Measurements from ENCODE around the gene RTBDN.
A peak's percentile ranks its signal among the peaks of the same experiment; 100 is the strongest.
"Not testable (repeated sequence)": the region's sequence is repeated elsewhere in the genome, so short reads cannot be mapped to it uniquely, and the experiment has no call there.

The RTBDN gene

GRCh38 chr19:12817810-12818209, 16.6 kb downstream of the RTBDN start:
- DNase-seq = not testable (repeated sequence)

- DNase-seq = not testable (repeated sequence)
These were observed 17.2 kb downstream of the RTBDN start for GRCh38 chr19:12817188-12817587.

GRCh38 chr19:12815088-12815487, 19.3 kb downstream of the RTBDN start:
- DNase-seq = no peak

- peak; percentile 63 for DNase-seq
These were observed 27.9 kb downstream of the RTBDN start, which contains the start of gene RNASEH2A for GRCh38 chr19:12806242-12807081. TSS of gene RNASEH2A (plus strand) at chr19:12806584. CDS start at chr19:12806674, 90 bp downstream.

- DNase-seq = no peak
These were observed 30.3 kb downstream of the RTBDN start for GRCh38 chr19:12804051-12804450.

- no peak for DNase-seq
These were observed 31.9 kb downstream of the RTBDN start for GRCh38 chr19:12802267-12803106.

GRCh38 chr19:12801466-12802266, 32.7 kb downstream of the RTBDN start, which contains the start of the genes PRDX2 and THSD8:
TSS of gene PRDX2 (minus strand) at chr19:12801800. CDS start at chr19:12801261, 539 bp downstream.
TSS of gene THSD8 (plus strand) at chr19:12802069. CDS start at chr19:12802072, 3 bp downstream.
- peak; percentile 34 for DNase-seq

DNA sequence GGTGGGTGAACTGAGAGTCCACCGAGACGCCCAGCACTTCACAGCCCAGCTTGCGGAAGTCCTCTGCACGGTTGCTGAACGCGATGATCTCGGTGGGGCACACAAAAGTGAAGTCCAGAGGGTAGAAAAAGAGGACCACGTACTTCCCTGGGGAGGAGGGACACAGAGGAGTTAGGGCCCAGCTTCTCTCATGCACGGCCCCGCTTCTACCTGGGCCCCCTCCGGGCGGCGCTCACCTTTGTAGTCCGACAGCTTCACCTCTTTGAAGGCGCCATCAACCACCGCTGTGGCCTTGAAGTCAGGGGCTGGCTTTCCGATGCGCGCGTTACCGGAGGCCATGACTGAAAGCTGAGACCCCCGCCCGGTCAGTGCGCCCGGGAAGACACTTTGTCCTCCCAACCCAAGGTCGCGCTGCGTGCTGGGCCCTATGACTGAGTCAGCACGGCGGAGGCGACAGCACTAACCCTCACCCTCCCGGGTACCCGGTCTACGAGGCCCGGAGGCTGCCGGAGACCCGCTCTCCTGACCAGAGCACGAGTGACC, 33.4 kb downstream of the RTBDN start:
- no peak for DNase-seq

DNA sequence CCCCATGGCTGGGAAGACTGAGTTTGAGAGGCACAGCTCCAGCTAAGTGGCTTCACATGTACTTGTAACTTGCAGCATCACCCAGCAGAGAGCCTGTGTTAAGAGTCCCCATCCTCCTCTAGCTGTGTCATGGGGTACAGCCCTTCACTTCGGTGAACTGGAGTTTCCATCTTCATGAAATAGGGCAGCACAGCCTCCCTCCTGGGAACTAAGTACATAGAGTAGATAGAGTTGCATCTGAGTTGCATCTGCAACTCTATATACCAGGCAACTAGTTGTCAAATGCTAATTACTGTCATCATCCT, 34.0 kb downstream of the RTBDN start:
- no peak for DNase-seq

DNA sequence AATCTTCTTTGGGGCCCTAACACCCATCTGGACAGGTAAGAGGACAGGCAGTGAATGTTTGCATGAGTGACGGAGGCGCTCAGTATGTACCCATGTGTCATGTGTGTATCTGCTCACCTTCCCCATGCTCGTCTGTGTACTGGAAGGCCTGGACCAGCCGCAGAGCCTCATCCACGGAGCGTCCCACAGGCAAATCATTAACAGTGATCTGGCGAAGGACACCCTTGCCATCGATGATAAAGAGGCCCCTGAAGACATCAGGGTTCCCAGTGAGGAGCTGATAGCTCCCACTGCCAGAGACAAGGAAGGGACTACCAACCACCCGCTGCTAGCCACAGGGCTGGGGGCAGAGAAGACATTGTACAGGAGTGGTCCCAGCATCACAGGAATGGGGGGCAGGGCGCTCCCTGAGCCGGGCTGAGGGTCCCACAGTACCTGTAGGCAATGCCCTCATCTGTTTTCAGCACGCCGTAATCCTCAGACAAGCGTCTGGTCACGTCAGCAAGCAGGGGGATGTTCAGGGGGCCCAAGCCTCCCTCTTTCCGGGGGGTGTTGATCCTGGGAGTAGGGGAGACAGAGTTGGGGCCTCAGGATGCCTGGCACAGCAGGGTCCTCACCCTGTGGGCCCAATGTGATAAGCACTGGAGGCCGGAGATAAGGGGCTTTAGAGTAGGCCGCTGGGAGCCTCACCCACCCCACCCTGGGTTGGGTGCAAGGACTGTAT, 34.5 kb downstream of the RTBDN start:
- no peak for DNase-seq

DNA sequence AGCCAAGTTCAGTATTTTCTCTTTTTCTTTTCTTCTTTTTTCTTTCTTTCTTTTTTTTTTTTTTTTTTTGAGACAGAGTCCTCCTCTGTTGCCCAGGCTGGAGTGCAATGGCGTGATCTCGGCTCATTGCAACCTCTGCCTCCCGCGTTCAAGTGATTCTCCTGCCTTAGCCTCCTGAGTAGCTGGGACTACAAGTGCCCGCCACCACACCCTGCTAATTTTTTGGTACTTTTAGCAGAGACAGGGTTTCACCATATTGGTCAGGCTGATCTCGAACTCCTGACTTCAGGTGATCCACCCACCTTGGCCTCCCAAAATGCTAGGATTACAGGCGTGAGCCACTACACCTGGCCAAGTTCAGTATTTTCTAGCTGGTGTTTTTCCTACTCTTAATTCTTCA, 36.8 kb downstream of the RTBDN start:
- DNase-seq = not testable (repeated sequence)

DNA sequence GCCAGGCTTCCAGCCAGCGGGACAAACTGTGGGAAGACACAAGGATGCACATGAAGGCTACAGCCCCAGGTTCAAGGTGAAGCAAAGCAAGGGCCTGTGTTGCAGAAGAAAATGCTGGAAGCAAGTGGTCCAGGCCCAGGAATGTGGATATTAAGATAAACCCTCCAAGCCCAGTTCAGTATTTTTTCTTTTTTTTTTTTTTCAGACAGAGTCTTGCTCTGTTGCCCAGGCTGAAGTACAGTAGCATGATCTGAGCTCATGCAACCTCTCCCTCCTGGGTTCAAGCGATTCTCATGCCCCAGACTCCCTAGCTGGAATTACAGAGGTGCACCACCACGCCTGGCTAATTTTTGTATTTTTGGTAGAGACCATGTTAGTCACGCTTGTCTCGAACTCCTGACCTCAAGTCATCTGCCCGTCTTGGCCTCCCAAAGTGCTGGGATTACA, 37.2 kb downstream of the RTBDN start:
- DNase-seq = no peak

DNA sequence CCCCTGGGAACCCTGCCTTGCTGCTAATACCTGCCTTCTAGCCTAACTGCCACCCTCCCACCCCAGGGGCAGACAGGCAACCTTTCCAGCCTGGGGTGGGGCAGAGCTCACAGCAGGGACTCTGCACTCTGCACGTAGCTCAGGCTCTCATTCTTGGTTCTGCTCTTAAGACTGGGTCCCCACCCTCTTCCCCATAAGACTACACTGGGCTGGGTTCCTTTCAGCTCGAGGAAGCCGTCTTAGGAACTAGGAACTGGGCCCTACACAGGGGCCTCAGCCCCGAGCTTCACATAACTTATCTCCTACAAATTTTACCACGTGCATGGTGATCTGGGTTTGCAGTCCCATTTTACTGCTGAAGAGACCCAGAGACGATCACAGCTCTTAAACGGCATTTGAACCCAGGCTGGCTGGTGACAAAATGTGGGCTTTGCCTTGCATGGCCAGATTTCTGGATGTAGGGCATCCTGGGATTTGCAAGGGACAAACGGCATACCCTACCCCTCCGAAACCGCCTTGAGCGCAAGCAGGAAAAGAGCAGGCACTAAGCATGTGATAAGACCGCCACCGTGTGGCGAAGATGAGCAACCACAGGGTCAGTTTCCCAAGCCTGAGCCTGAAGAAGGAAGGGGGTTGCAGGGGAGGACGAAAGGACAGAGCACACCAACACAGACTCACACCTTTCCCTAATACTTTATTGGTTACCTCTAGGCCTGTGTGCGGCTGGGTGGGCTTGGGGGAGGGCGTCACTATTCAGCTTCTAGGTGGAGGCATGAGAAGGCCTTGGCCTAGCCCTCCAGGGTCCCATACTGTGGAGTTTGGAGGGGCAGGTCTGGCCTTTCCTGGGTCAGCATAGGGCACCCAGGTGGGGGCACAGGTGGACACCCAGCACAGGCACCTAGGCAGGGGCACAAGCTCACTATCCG, 38.0 kb downstream of the RTBDN start:
- peak; percentile 61 for DNase-seq

GRCh38 chr19:12794971-12795381, 39.4 kb downstream of the RTBDN start:
- no peak for DNase-seq

GRCh38 chr19:12794196-12794941, 40.0 kb downstream of the RTBDN start:
- no peak for DNase-seq

DNA sequence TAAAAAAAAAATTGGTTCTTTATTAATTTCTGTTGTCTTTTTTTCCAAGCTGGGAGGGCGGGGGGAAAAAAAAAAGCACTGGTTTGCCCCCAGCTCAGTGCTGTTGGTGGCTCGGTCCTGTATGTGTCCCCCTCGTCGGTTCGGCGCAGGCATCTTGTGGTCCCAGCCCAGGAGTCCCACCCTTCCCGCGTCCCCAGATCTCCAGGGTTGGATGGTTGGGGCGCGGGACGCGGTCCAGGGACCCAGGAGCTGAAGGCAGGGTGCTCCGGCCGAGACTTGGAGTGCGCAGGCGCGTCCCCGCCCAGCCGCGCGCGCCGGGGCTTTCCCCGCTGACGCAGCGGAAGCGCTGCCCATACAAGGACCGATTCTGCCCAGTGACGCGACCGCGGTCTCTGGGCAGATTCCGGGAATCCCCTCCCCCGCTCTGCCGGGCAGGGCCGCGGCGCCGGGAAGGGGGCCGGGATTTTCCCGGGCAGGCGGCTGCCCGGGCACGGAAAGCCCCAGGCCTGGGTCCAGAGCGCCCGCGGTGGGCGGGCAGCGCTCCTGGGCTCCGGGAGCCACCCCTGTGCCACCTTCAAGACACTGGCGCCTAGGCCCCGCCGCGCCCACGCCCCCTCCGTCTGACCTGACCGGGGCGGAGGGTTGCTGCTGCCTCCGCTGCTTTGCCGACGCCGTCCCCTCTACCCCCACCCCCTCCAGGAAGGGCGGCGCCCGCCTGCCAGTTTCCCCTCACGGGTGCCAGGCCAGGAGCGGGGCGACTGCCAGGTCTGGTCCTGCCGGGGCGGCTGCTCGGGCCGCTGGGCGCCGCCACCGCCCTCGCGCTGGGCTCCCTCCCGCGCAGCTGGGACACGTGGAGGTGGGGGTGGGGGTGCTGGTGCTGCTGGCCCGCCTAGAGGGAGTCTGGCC, 40.8 kb downstream of the RTBDN start:
- peak; percentile 81 for DNase-seq

DNA sequence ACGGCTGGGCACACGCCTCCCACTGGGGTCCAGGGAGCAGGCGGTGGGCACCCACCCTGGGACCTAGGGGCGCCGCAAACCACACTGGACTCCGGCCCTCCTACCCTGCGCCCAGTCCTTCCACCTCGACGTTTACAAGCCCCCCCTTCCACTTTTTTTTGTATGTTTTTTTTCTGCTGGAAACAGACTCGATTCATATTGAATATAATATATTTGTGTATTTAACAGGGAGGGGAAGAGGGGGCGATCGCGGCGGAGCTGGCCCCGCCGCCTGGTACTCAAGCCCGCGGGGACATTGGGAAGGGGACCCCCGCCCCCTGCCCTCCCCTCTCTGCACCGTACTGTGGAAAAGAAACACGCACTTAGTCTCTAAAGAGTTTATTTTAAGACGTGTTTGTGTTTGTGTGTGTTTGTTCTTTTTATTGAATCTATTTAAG, 41.5 kb downstream of the RTBDN start:
- no peak for DNase-seq

DNA sequence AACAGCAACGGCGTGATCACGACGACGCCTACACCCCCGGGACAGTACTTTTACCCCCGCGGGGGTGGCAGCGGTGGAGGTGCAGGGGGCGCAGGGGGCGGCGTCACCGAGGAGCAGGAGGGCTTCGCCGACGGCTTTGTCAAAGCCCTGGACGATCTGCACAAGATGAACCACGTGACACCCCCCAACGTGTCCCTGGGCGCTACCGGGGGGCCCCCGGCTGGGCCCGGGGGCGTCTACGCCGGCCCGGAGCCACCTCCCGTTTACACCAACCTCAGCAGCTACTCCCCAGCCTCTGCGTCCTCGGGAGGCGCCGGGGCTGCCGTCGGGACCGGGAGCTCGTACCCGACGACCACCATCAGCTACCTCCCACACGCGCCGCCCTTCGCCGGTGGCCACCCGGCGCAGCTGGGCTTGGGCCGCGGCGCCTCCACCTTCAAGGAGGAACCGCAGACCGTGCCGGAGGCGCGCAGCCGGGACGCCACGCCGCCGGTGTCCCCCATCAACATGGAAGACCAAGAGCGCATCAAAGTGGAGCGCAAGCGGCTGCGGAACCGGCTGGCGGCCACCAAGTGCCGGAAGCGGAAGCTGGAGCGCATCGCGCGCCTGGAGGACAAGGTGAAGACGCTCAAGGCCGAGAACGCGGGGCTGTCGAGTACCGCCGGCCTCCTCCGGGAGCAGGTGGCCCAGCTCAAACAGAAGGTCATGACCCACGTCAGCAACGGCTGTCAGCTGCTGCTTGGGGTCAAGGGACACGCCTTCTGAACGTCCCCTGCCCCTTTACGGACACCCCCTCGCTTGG, 42.1 kb downstream of the RTBDN start:
- DNase-seq = no peak
